Metanephros (tissue), 2 donors: ENCODE data around the gene NPC1L1. TPM values are rescaled to one million over a fixed set of nuclear protein-coding genes. Genes with fewer than 3 reads are reported as not detected.

Source experiments
- small RNA-seq: library from RNA; depleted of rRNA; stranded (forward); fragments of <200 nt; gene quantifications from one replicate; pipeline ENCODE3, GENCODE V24; 2014; ENCODE audit warnings: low replicate concordance
- total RNA-seq: library from RNA; depleted of rRNA; stranded (reverse); fragments of >200 nt; gene quantifications from one replicate; pipeline ENCODE4 v1.2.3, GENCODE V29; 2014

The NPC1L1 gene, protein sequence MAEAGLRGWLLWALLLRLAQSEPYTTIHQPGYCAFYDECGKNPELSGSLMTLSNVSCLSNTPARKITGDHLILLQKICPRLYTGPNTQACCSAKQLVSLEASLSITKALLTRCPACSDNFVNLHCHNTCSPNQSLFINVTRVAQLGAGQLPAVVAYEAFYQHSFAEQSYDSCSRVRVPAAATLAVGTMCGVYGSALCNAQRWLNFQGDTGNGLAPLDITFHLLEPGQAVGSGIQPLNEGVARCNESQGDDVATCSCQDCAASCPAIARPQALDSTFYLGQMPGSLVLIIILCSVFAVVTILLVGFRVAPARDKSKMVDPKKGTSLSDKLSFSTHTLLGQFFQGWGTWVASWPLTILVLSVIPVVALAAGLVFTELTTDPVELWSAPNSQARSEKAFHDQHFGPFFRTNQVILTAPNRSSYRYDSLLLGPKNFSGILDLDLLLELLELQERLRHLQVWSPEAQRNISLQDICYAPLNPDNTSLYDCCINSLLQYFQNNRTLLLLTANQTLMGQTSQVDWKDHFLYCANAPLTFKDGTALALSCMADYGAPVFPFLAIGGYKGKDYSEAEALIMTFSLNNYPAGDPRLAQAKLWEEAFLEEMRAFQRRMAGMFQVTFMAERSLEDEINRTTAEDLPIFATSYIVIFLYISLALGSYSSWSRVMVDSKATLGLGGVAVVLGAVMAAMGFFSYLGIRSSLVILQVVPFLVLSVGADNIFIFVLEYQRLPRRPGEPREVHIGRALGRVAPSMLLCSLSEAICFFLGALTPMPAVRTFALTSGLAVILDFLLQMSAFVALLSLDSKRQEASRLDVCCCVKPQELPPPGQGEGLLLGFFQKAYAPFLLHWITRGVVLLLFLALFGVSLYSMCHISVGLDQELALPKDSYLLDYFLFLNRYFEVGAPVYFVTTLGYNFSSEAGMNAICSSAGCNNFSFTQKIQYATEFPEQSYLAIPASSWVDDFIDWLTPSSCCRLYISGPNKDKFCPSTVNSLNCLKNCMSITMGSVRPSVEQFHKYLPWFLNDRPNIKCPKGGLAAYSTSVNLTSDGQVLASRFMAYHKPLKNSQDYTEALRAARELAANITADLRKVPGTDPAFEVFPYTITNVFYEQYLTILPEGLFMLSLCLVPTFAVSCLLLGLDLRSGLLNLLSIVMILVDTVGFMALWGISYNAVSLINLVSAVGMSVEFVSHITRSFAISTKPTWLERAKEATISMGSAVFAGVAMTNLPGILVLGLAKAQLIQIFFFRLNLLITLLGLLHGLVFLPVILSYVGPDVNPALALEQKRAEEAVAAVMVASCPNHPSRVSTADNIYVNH (N-terminal part only)
- 1.2 TPM for total RNA-seq

DNA sequence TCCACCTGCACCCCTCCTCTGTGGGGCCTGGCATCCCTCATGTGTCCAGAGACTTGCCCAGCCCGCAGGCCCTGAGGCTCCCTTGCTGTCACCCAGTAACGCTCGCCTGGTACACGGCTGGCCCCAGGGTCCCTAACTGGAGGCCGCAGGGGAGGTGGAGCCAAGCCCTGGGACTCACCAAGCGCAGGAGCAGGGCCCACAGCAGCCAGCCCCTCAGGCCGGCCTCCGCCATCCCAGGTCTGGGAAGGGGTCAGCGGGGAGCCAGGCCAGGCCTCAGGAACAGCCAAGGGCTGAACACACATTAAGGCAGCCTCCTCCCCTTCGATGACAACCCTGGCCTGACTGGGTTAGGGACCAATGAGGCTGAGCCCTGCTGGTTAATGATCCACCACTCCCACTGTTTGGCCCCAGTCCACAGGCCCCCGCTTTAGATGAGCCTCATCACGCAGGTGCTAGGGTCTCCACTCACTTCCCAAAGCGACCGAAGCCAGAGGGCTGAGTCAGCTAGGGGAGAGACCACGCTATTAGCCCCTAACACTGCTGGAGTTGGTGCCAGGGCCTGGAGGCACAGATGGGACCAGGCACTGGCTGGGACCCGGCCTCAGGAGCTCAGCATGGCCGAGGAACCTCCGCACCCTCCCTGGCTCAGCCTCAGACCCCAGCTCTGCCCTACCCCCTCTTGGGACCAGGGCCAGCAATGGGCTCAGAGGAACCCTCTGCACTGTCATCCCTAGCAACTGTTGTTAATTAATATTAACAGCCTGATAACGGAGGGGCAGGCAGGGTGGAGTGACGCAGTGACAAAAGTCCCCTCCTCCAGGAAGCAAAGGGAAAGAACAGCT lies at the start of gene NPC1L1:
NPC1L1 (minus strand) TSS at position 303 of the 842 bp plus-strand sequence; CDS start at position 232, 71 bp downstream.

DNA sequence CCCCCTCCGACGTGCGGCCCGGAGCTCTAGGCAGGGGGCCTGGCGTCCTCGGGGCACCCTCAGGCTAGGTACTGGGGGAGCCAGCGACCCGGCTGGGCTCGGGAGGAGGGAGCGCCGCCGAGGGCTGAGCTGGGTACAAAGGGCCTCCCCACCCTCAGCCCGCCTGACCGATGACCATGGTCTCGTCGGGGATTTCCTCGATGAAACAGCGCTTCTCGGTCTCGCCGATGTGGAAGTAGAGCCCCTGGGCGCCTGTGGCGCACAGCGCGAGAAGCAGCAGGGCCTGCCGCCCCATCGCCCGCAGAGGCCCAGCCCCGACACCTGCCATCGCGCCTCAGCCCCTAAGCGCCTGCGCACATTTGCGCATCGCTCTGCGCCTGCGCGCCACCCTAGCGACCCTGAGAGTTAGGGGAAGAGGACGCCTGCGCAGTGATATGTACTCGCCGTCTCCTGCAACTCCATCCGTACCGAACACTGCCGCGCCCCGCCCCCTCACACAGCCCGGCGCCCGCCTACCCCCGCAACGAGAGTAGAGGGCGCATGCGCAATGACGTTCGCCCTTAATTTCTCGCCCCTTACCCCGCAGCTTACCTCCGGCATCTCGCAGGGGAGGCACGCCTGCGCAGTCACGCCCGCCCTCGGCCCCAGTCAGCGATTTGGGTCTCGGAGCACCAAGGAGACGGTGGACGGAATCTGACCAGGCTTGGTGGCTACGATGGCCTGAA lies 40.9 kb upstream of the NPC1L1 start, which contains the start of gene TMED4:
TMED4 (minus strand) TSS at position 353 of the 725 bp plus-strand sequence; CDS start at position 328, 25 bp downstream.

DNA sequence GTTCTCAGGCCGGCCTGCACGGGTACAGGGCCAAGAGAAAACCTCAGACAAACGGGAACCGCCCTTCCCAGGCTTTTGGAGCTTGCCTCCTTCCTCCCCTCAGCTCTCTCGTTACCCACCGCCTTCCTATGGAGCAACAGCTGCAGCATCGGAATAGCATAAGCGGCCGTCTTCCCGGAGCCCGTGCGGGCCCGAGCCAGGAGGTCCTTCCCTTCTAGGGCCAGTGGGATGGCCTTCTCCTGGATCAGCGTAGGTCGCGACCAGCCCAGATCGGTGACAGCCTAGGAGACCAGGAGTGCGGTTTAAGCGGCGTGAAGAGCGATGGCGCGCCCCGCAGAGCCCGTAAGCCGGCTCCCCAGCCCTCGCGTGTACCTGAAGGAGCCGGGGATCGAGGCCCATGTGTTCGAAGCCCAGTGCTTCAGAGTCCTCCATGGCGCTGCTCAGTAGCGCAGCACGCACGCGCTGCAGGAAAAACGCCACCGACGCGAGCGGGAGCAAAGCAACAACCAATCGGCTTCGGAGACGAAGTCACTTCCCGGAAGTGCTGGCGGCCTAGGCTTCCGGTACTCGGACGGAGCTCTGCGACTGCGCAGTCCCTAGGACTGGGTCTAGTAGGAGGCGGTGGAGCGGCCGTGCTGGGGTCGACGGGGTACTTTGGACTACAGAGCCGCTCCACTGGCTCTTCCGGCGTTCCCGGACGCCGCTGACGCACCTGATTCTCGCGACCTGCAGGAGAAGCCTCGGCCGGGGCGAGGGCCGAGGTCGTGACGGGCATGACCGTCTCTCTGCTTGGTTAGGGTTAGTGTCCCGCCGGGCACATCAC lies 32.5 kb upstream of the NPC1L1 start, which contains the start of gene DDX56:
DDX56 (minus strand) TSS at position 445 of the 823 bp plus-strand sequence; CDS start at position 432, 13 bp downstream.

DNA sequence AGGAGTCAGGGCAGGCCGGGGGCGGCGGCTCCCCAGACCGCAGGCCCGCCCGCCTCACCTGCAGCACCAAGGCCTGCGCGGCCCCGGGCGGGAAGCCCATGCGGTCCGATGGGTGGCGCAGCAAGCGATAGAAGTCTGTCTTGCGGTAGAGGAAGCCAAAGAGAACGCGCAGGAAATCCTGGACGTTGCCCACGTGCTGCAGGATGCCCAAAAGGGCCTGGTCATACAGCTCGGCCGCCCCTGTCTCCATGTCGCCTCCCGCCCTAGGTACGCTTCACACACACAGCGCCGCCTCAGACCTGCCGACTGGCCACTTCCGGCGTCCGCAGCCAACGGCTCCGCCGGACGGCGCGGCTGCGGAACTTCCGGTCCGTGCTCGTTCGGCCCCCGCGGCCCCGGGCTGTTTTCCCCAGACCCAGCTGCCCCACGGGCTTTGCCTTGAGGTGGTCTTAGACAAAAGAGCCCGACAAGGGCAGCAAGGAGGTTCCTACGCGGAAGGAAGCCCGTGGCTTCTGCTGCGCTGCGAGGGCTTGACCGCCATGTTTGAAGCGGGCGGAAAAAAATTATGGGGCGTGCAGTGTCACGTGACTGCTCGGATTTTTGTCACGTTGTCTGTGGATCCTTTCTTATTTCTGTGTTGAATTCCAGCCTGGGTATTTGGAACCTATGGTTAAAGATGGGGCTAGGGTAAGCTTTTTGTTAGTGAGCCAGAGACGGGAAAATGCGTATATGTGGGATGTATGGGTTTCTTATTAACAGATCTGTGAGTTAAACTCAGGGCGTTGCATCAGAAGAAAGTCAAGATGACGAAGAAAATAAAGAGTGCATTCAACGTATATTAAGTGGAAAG lies 50.6 kb downstream of the NPC1L1 start, which contains the start of gene NUDCD3:
NUDCD3 (minus strand) TSS at position 308 of the 850 bp plus-strand sequence; CDS start at position 250, 58 bp downstream.

Small RNAs within 50 kb of the gene (small RNA-seq; reads per million reads assigned to genes)
- gene RNU6-1097P: not detected

Other genes starting within 250 kb of the NPC1L1 start
- 6.1 TPM for gene CAMK2B, start 215.7 kb downstream of the NPC1L1 start, total RNA-seq
- gene NUDCD3, start 50.7 kb downstream of the NPC1L1 start, total RNA-seq: 45.4 TPM
- gene DDX56, start 32.6 kb upstream of the NPC1L1 start, total RNA-seq: 52.4 TPM
- gene TMED4, start 40.9 kb upstream of the NPC1L1 start, total RNA-seq: 146 TPM
- 98.9 TPM for gene OGDH, start 65.3 kb upstream of the NPC1L1 start, total RNA-seq
- gene ZMIZ2, start 207.5 kb upstream of the NPC1L1 start, total RNA-seq: 31.2 TPM